CMK (cell line): ENCODE measurements around the gene PPM1E.
"Not testable (repeated sequence)": the region's sequence is repeated elsewhere in the genome, so short reads cannot be mapped to it uniquely, and the experiment has no call there.

Experiments
- DNase-seq: peaks from one replicate; pipeline ENCODE4 v3.0.0-alpha.2; 2010; ENCODE audit warnings: low read depth

PPM1E gene

GRCh38 chr17:58779446-58779845 is 23.8 kb downstream of the PPM1E start:
- DNase-seq: no peak

GRCh38 chr17:58783380-58783779 is 27.7 kb downstream of the PPM1E start:
- no peak for DNase-seq

GRCh38 chr17:58785097-58785496 is 29.4 kb downstream of the PPM1E start:
- DNase-seq: no peak

GRCh38 chr17:58786586-58787295 is 31.1 kb downstream of the PPM1E start:
- DNase-seq: no peak

GRCh38 chr17:58788199-58788598 is 32.5 kb downstream of the PPM1E start:
- DNase-seq: no peak

- DNase-seq: no peak
These were observed 33.5 kb downstream of the PPM1E start for GRCh38 chr17:58789160-58789559.

- no peak for DNase-seq
These were observed 34.2 kb downstream of the PPM1E start for GRCh38 chr17:58789831-58790230.

- not testable (repeated sequence) for DNase-seq
These were observed 38.9 kb downstream of the PPM1E start for GRCh38 chr17:58794508-58794907.

- DNase-seq: no peak
These were observed 46.5 kb downstream of the PPM1E start for GRCh38 chr17:58802188-58802587.

GRCh38 chr17:58806046-58806445 is 50.4 kb downstream of the PPM1E start:
- DNase-seq: no peak

- DNase-seq: no peak
These were observed 53.2 kb downstream of the PPM1E start for GRCh38 chr17:58808609-58809563.

GRCh38 chr17:58809564-58809936 is 53.9 kb downstream of the PPM1E start:
- no peak for DNase-seq

GRCh38 chr17:58811290-58811689 is 55.6 kb downstream of the PPM1E start:
- no peak for DNase-seq

- DNase-seq: no peak
These were observed 58.1 kb downstream of the PPM1E start for GRCh38 chr17:58813712-58814111.

GRCh38 chr17:58818654-58819053 is 63.0 kb downstream of the PPM1E start:
- no peak for DNase-seq

- DNase-seq: no peak
These were observed 66.7 kb downstream of the PPM1E start for GRCh38 chr17:58822148-58823050.

GRCh38 chr17:58823051-58823525 is 67.4 kb downstream of the PPM1E start:
- DNase-seq: no peak

GRCh38 chr17:58829172-58829637 is 73.6 kb downstream of the PPM1E start:
- DNase-seq: no peak

GRCh38 chr17:58831780-58832179 is 76.1 kb downstream of the PPM1E start:
- no peak for DNase-seq

- DNase-seq: no peak
These were observed 76.9 kb downstream of the PPM1E start for GRCh38 chr17:58832514-58832913.

- DNase-seq: no peak
These were observed 82.0 kb downstream of the PPM1E start for GRCh38 chr17:58837699-58838098.
